ENCODE measurements around the gene FOXL1. TPM values are rescaled to one million over a fixed set of nuclear protein-coding genes. Genes with fewer than 3 reads are reported as not detected.

Gene FOXL1
- total RNA-seq, 1 experiment from 2014 or later, result 0.13 TPM

DNA sequence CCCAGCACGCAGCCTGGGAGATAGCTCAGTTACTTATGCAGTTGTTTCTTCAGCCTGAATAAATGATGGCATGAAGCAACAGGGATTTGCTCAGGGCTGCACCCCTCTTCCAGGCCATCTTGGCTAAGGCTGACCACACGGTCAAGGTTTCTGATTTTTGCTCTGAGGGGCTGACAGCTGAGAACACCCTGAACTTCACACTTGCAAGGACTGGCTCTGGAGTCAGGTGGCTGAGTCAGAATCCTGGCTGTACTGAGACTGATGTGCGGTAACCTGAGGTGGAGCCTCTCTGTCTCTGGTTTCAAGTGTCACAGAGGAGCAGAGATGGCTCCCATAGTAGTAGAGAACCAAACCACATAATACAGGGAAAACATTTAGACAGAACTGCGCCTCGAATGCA lies 28.1 kb upstream of the FOXL1 start:
- Histone ChIP-seq H3K27me3 (replicated peaks; ENCODE audit: insufficient read depth, low read depth, low read length, poor library complexity) (no peaks in the 10 kb centered on the region), H3K4me3 (ENCODE audit: low read depth, low read length, poor library complexity, severe bottlenecking) (no peak overlapping the region), H3K4me1 (ENCODE audit: insufficient read depth, low read length, poor library complexity, severe bottlenecking) (no peaks in the 10 kb centered on the region), H3K27ac (ENCODE audit: low read depth, low read length, poor library complexity, severe bottlenecking) (no peak overlapping the region), H3K9me3 (ENCODE audit: low read depth, low read length, poor library complexity, severe bottlenecking) (no peaks in the 10 kb centered on the region), H3K36me3 (ENCODE audit: insufficient read depth, low read length, poor library complexity, severe bottlenecking) (peaks cover 12% of the 10 kb centered on the region)
- no peak for TF ChIP-seq EZH2 (IDR thresholded peaks at IDR 0.05; ENCODE audit: borderline replicate concordance, low read depth, low read length, poor library complexity, severe bottlenecking)
- TF ChIP-seq, protein P1, sequence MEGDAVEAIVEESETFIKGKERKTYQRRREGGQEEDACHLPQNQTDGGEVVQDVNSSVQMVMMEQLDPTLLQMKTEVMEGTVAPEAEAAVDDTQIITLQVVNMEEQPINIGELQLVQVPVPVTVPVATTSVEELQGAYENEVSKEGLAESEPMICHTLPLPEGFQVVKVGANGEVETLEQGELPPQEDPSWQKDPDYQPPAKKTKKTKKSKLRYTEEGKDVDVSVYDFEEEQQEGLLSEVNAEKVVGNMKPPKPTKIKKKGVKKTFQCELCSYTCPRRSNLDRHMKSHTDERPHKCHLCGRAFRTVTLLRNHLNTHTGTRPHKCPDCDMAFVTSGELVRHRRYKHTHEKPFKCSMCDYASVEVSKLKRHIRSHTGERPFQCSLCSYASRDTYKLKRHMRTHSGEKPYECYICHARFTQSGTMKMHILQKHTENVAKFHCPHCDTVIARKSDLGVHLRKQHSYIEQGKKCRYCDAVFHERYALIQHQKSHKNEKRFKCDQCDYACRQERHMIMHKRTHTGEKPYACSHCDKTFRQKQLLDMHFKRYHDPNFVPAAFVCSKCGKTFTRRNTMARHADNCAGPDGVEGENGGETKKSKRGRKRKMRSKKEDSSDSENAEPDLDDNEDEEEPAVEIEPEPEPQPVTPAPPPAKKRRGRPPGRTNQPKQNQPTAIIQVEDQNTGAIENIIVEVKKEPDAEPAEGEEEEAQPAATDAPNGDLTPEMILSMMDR (conservative IDR thresholded peaks at IDR 0.05; ENCODE audit: low read depth, low read length), result no peak
- ChIA-PET CTCF (no interaction called here), POLR2A (ENCODE audit: low non-redundant PET) (no interaction called here)
- intact Hi-C loops (cut with micrococcal nuclease; ENCODE audit: unreplicated experiment), result no loop called here
- DNase-seq (ENCODE audit: low spot score), result no peak
- BruUV-seq (replicated peaks), result no TSS peak

DNA sequence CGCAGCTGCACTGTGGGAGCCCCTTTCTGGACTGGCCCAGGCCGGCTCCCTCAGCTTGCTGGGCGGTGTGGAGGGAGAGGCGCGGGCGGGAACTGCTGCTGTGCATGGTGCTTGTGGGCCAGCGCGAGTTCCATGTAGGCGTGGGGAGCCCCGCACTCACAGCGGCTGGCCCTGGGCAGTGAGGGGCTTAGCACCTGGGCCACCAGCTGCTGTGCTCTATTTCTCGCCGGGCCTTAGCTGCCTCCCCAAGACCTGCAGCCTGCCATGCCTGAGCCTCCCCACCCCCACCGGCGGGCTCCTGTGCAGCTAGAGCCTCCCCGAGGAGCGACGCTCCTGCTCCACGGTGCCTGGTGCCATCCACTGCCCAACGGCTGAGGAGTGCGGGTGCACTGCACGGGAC lies 25.0 kb upstream of the FOXL1 start:
- intact Hi-C loops (cut with micrococcal nuclease; ENCODE audit: unreplicated experiment), result no loop called here
- Histone ChIP-seq H3K27ac (ENCODE audit: low read depth, low read length, poor library complexity, severe bottlenecking) (no peak overlapping the region), H3K36me3 (ENCODE audit: insufficient read depth, low read length, poor library complexity, severe bottlenecking) (peaks cover 8% of the 10 kb centered on the region), H3K27me3 (replicated peaks; ENCODE audit: insufficient read depth, low read depth, low read length, poor library complexity) (no peaks in the 10 kb centered on the region), H3K4me3 (ENCODE audit: low read depth, low read length, poor library complexity, severe bottlenecking) (no peak overlapping the region), H3K9me3 (ENCODE audit: low read depth, low read length, poor library complexity, severe bottlenecking) (no peaks in the 10 kb centered on the region), H3K4me1 (ENCODE audit: insufficient read depth, low read length, poor library complexity, severe bottlenecking) (peaks cover 6% of the 10 kb centered on the region)
- POLR2A ChIA-PET (ENCODE audit: low non-redundant PET), result no interaction called here
- no peak for DNase-seq (ENCODE audit: low spot score)
- TF ChIP-seq, protein P1 (conservative IDR thresholded peaks at IDR 0.05; ENCODE audit: low read depth, low read length), result no peak
- TF ChIP-seq EZH2 (IDR thresholded peaks at IDR 0.05; ENCODE audit: borderline replicate concordance, low read depth, low read length, poor library complexity, severe bottlenecking), result no peak
- no TSS peak for BruUV-seq (replicated peaks)
- CTCF ChIA-PET, result interaction anchor here (0.7 kb wide), 1 partner anchor 245 kb away, joined by 3 read pairs; no protein-coding TSS in a partner anchor

DNA sequence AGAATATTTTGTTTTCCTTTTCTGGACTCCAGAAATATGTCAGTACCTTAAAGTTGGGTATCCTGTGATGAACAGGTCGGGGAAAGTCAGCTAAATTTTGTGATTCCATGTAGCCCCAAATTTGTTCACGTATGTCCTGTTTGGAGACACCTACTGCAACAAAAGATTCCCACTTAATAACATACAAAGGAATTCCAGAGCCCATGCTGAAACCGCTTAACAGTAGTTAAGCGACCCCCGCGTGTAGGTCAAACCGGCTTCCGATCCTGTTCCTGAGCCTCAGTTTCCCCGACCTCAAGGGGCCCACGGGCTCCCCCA lies 23.8 kb upstream of the FOXL1 start:
- TSS peak; percentile 54 for BruUV-seq (replicated peaks)
- CTCF ChIA-PET, result no interaction called here
- POLR2A ChIA-PET (ENCODE audit: low non-redundant PET), result no interaction called here

More for the DNA sequence above, 23.8 kb upstream of the FOXL1 start:
- peak overlapping the region; percentile 91 for H3K27ac ChIP-seq (ENCODE audit: low read depth, low read length, poor library complexity, severe bottlenecking)
- intact Hi-C loops (cut with micrococcal nuclease; ENCODE audit: unreplicated experiment), result no loop called here
- H3K36me3 ChIP-seq (ENCODE audit: insufficient read depth, low read length, poor library complexity, severe bottlenecking), result peaks cover 8% of the 10 kb centered on the region
- H3K4me3 ChIP-seq (ENCODE audit: low read depth, low read length, poor library complexity, severe bottlenecking), result peak overlapping the region; percentile 85
- no peaks in the 10 kb centered on the region for H3K27me3 ChIP-seq (replicated peaks; ENCODE audit: insufficient read depth, low read depth, low read length, poor library complexity)
- no peaks in the 10 kb centered on the region for H3K9me3 ChIP-seq (ENCODE audit: low read depth, low read length, poor library complexity, severe bottlenecking)
- peaks cover 6% of the 10 kb centered on the region for H3K4me1 ChIP-seq (ENCODE audit: insufficient read depth, low read length, poor library complexity, severe bottlenecking)
- DNase-seq (ENCODE audit: low spot score), result no peak
- no peak for TF ChIP-seq EZH2 (IDR thresholded peaks at IDR 0.05; ENCODE audit: borderline replicate concordance, low read depth, low read length, poor library complexity, severe bottlenecking)
- TF ChIP-seq, protein P1 (conservative IDR thresholded peaks at IDR 0.05; ENCODE audit: low read depth, low read length), result no peak
